H9 (cell line): ENCODE measurements around the gene TECPR2. TPM values are rescaled to one million over a fixed set of nuclear protein-coding genes. Genes with fewer than 3 reads are reported as not detected.
A peak's percentile ranks its signal among the peaks of the same experiment; 100 is the strongest.

Experiments used
- DNase-seq: peaks from one replicate; pipeline ENCODE4 v3.0.0-alpha.2; 2017
- H2AFZ ChIP-seq: one replicate; pipeline ENCODE4 v1.6.1; 2013; ENCODE audit warnings: mild to moderate bottlenecking, low read length, control low read depth, moderate library complexity
- H2AK5ac ChIP-seq: 2 replicates; pipeline ENCODE4 v1.6.1; 2013; ENCODE audit warnings: low read length, control low read depth, mixed read lengths; ENCODE audit not compliant: insufficient read length
- H2BK120ac ChIP-seq: one replicate; pipeline ENCODE4 v1.6.1; 2013; ENCODE audit warnings: low read depth, mild to moderate bottlenecking, low read length, control low read depth, inconsistent platforms; ENCODE audit not compliant: poor library complexity, severe bottlenecking
- H2BK12ac ChIP-seq: 2 replicates; pipeline ENCODE4 v1.6.1; 2013; ENCODE audit warnings: low read length, control low read depth, mixed read lengths, low read depth; ENCODE audit not compliant: insufficient read length
- H2BK15ac ChIP-seq: 2 replicates; pipeline ENCODE4 v1.6.1; 2013; ENCODE audit warnings: low read depth, low read length, control low read depth
- H2BK20ac ChIP-seq: one replicate; pipeline ENCODE4 v1.6.1; 2013; ENCODE audit warnings: low read depth, mild to moderate bottlenecking, low read length, control low read depth, inconsistent platforms; ENCODE audit not compliant: poor library complexity, severe bottlenecking
- H2BK5ac ChIP-seq: 2 replicates; pipeline ENCODE4 v1.6.1; 2013; ENCODE audit warnings: low read length, control low read depth, mixed read lengths; ENCODE audit not compliant: insufficient read length
- H3K14ac ChIP-seq: 2 replicates; pipeline ENCODE4 v1.6.1; 2013; ENCODE audit warnings: low read length, control low read depth; ENCODE audit not compliant: insufficient read depth
- H3K18ac ChIP-seq: 2 replicates; pipeline ENCODE4 v1.6.1; 2013; ENCODE audit warnings: low read depth, mild to moderate bottlenecking, mixed read lengths, low read length, control low read depth; ENCODE audit not compliant: insufficient read length
- H3K23ac ChIP-seq: 2 replicates; pipeline ENCODE4 v1.6.1; 2013; ENCODE audit warnings: low read length, control low read depth, mixed read lengths, low read depth; ENCODE audit not compliant: insufficient read length
- H3K23me2 ChIP-seq: 2 replicates; pipeline ENCODE4 v1.6.1; 2013; ENCODE audit warnings: low read depth, mild to moderate bottlenecking, mixed read lengths, low read length, control low read depth; ENCODE audit not compliant: insufficient read length, poor library complexity, severe bottlenecking
- H3K27ac ChIP-seq: 2 replicates; pipeline ENCODE4 v1.5.1; 2013; ENCODE audit warnings: low read length, control low read depth, mixed read lengths, low read depth; ENCODE audit not compliant: insufficient read length
- H3K27me3 ChIP-seq: 2 replicates; pipeline ENCODE4 v1.6.1; 2013; ENCODE audit warnings: low read length, control low read depth, inconsistent platforms; ENCODE audit not compliant: insufficient read depth
- H3K4ac ChIP-seq: 2 replicates; pipeline ENCODE4 v1.6.1; 2013; ENCODE audit warnings: low read depth, mild to moderate bottlenecking, control low read depth, inconsistent platforms, low read length, moderate library complexity
- H3K4me1 ChIP-seq: 2 replicates; pipeline ENCODE4 v1.6.1; 2013; ENCODE audit warnings: low read length, control low read depth, inconsistent platforms; ENCODE audit not compliant: insufficient read depth
- H3K4me2 ChIP-seq: 2 replicates; pipeline ENCODE4 v1.6.1; 2013; ENCODE audit warnings: low read length, control low read depth, mixed read lengths; ENCODE audit not compliant: insufficient read length, insufficient read depth
- H3K56ac ChIP-seq: 2 replicates; pipeline ENCODE4 v1.6.1; 2013; ENCODE audit warnings: low read depth, mild to moderate bottlenecking, mixed read lengths, low read length, control low read depth; ENCODE audit not compliant: insufficient read length
- H3K79me1 ChIP-seq: 2 replicates; pipeline ENCODE4 v1.6.1; 2013; ENCODE audit warnings: low read depth, mild to moderate bottlenecking, moderate library complexity, low read length, control low read depth, inconsistent platforms; ENCODE audit not compliant: insufficient read depth, poor library complexity, severe bottlenecking
- H3K79me2 ChIP-seq: 2 replicates; pipeline ENCODE4 v1.6.1; 2013; ENCODE audit warnings: low read length, control low read depth, inconsistent platforms; ENCODE audit not compliant: insufficient read depth
- H3K9ac ChIP-seq: 2 replicates; pipeline ENCODE4 v1.6.1; 2013; ENCODE audit warnings: low read length, control low read depth, mixed read lengths; ENCODE audit not compliant: insufficient read length; ENCODE audit errors: extremely low read depth
- H3K9me3 ChIP-seq: one replicate; pipeline ENCODE4 v1.6.1; 2013; ENCODE audit warnings: low read depth, low read length, inconsistent platforms; ENCODE audit not compliant: control insufficient read depth
- H3T11ph ChIP-seq: one replicate; pipeline ENCODE4 v1.6.1; 2013; ENCODE audit warnings: mild to moderate bottlenecking, low read length, control low read depth, inconsistent platforms
- H4K20me1 ChIP-seq: one replicate; pipeline ENCODE4 v1.6.1; 2013; ENCODE audit not compliant: control insufficient read depth, insufficient read length, insufficient read depth
- H4K5ac ChIP-seq: 2 replicates; pipeline ENCODE4 v1.6.1; 2013; ENCODE audit warnings: low read depth, mild to moderate bottlenecking, mixed read lengths, low read length, control low read depth; ENCODE audit not compliant: insufficient read length
- H4K8ac ChIP-seq: replicated peaks from 2 replicates; pipeline ENCODE4 v1.6.1; 2013; ENCODE audit warnings: low read length, control low read depth, mixed read lengths, low read depth; ENCODE audit not compliant: insufficient read length
- H4K91ac ChIP-seq: 2 replicates; pipeline ENCODE4 v1.6.1; 2013; ENCODE audit warnings: low read depth, mild to moderate bottlenecking, moderate library complexity, mixed read lengths, low read length, control low read depth; ENCODE audit not compliant: insufficient read length
- H3K27ac Mint-ChIP-seq, 3 experiments: 2 replicates in 2 of 3; 3 replicates in 1 of 3; pipeline ENCODE4 v1.8.0; 2020 to 2021; ENCODE audit warnings: mixed read lengths in 3 of 3, mild to moderate bottlenecking in 1 of 3, moderate library complexity in 1 of 3
- H3K27me3 Mint-ChIP-seq: 2 replicates; pipeline ENCODE4 v1.8.0; 2021; ENCODE audit warnings: low read depth, mild to moderate bottlenecking, moderate library complexity, mixed read lengths
- H3K36me3 Mint-ChIP-seq, 3 experiments: 2 replicates in 2 of 3; 3 replicates in 1 of 3; pipeline ENCODE4 v1.8.0; 2020 to 2021; ENCODE audit warnings: low read depth in 3 of 3, mixed read lengths in 3 of 3; ENCODE audit not compliant: insufficient read depth in 1 of 3
- H3K4me1 Mint-ChIP-seq, 2 experiments: 2 replicates each; pipeline ENCODE4 v1.8.0; 2020; ENCODE audit warnings: mixed read lengths in 2 of 2
- H3K4me3 Mint-ChIP-seq, 2 experiments: 2 replicates in 1 of 2; 3 replicates in 1 of 2; pipeline ENCODE4 v1.8.0; 2020 to 2021; ENCODE audit warnings: mild to moderate bottlenecking in 2 of 2, mixed read lengths in 2 of 2, moderate library complexity in 1 of 2
- H3K9me3 Mint-ChIP-seq, 2 experiments: 2 replicates in 1 of 2; 3 replicates in 1 of 2; pipeline ENCODE4 v1.8.0; 2020; ENCODE audit warnings: mild to moderate bottlenecking in 2 of 2, mixed read lengths in 2 of 2, moderate library complexity in 1 of 2
- WGBS: extraction: QIAGEN DNeasy Blood & Tissue Kit; methylation state at CpG from one replicate; pipeline ENCODE4 v1.1.7; 2013; ENCODE audit warnings: missing lambda C conversion rate, low lambda C conversion rate, mixed read lengths; ENCODE audit not compliant: insufficient read length; ENCODE audit errors: extremely low coverage; 5-methylcytosine and 5-hydroxymethylcytosine counted together
- total RNA-seq: library from RNA; stranded (reverse); gene quantifications from 2 replicates; pipeline ENCODE4 v1.2.1, GENCODE V29; 2021
- TF ChIP-seq, protein P1 (sequence below): fragments of 200-600 bp; sonication (generic); conservative IDR thresholded peaks from 3 replicates; pipeline ENCODE4 v1.8.0; 2021; ENCODE audit warnings: antibody characterized with exemption, mild to moderate bottlenecking

TECPR2 gene
- total RNA-seq, 1 experiment from 2014 or later = 15.4 TPM

GRCh38 chr14:102323102-102323501 is 39.6 kb upstream of the TECPR2 start:
- Histone ChIP-seq H3K79me1 (no peaks in the 10 kb centered on the region), H2AK5ac (no peak overlapping the region), H2BK12ac (no peak overlapping the region), H3K23ac (no peak overlapping the region), H3K4ac (no peak overlapping the region), H3K79me2 (no peaks in the 10 kb centered on the region), H4K8ac (no peak overlapping the region), H3T11ph (no peak overlapping the region), H3K9ac (no peak overlapping the region), H3K18ac (no peak overlapping the region), H3K27ac (no peak overlapping the region), H2AFZ (no peak overlapping the region), H3K27me3 (no peaks in the 10 kb centered on the region), H2BK20ac (no peak overlapping the region), H3K4me1 (no peaks in the 10 kb centered on the region; the same call in 1 of the 2 replicates), H4K20me1 (no peaks in the 10 kb centered on the region), H2BK120ac (no peak overlapping the region), H3K56ac (no peak overlapping the region), H4K91ac (no peak overlapping the region), H3K9me3 (no peaks in the 10 kb centered on the region), H3K4me2 (no peak overlapping the region), H3K23me2 (peaks cover 9% of the 10 kb centered on the region), H3K14ac (no peak overlapping the region), H2BK15ac (no peak overlapping the region), H2BK5ac (no peak overlapping the region), H4K5ac (no peak overlapping the region)
- Mint-ChIP-seq H3K27ac (no peak overlapping the region; a peak in 2 of 7 replicates), H3K4me1 (peaks cover 20 to 27% of the 10 kb centered on the region in 2 experiments), H3K9me3 (no peaks in the 10 kb centered on the region), H3K36me3 (peaks cover 0 to 9% (median 4%) of the 10 kb centered on the region in 3 experiments; a peak in 6 of 7 replicates), H3K4me3 (peak overlapping the region in 1 of 2 experiments; percentile 31; a peak in 1 of 5 replicates), H3K27me3 (no peaks in the 10 kb centered on the region; the same call in 1 of the 2 replicates)
- TF ChIP-seq, protein P1, sequence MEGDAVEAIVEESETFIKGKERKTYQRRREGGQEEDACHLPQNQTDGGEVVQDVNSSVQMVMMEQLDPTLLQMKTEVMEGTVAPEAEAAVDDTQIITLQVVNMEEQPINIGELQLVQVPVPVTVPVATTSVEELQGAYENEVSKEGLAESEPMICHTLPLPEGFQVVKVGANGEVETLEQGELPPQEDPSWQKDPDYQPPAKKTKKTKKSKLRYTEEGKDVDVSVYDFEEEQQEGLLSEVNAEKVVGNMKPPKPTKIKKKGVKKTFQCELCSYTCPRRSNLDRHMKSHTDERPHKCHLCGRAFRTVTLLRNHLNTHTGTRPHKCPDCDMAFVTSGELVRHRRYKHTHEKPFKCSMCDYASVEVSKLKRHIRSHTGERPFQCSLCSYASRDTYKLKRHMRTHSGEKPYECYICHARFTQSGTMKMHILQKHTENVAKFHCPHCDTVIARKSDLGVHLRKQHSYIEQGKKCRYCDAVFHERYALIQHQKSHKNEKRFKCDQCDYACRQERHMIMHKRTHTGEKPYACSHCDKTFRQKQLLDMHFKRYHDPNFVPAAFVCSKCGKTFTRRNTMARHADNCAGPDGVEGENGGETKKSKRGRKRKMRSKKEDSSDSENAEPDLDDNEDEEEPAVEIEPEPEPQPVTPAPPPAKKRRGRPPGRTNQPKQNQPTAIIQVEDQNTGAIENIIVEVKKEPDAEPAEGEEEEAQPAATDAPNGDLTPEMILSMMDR = peak; percentile 72
- peak; percentile 62 for DNase-seq
- WGBS = no CpG with 5 or more reads among the region's 8 CpGs
